HG03558 (cell line): ENCODE data around the gene ADARB2.
"Not testable (repeated sequence)": the region's sequence is repeated elsewhere in the genome, so short reads cannot be mapped to it uniquely, and the experiment has no call there.

Source experiments
- ATAC-seq: cut with Tn5 transposase; IDR thresholded peaks from one replicate; pipeline ENCODE4 v1.9.1; 2021; ENCODE audit warnings: moderate number of reproducible peaks; ENCODE audit not compliant: unreplicated experiment; ENCODE audit errors: extremely low read depth

The ADARB2 gene

GRCh38 chr10:1419796-1420610 is 317.3 kb downstream of the ADARB2 start:
- no peak for ATAC-seq

GRCh38 chr10:1418031-1418550 is 319.2 kb downstream of the ADARB2 start:
- ATAC-seq, result no peak

GRCh38 chr10:1417574-1417973 is 319.8 kb downstream of the ADARB2 start:
- ATAC-seq, result no peak

GRCh38 chr10:1416456-1417037 is 320.8 kb downstream of the ADARB2 start:
- ATAC-seq, result no peak

- ATAC-seq, result no peak
Measured at GRCh38 chr10:1414893-1415292, 322.4 kb downstream of the ADARB2 start.

- ATAC-seq, result not testable (repeated sequence)
Measured at GRCh38 chr10:1414346-1414745, 323.0 kb downstream of the ADARB2 start.

- ATAC-seq, result no peak
Measured at GRCh38 chr10:1413823-1414222, 323.5 kb downstream of the ADARB2 start.

- no peak for ATAC-seq
Measured at GRCh38 chr10:1413256-1413655, 324.1 kb downstream of the ADARB2 start.

- no peak for ATAC-seq
Measured at GRCh38 chr10:1412531-1413189, 324.7 kb downstream of the ADARB2 start.

GRCh38 chr10:1411956-1412355 is 325.4 kb downstream of the ADARB2 start:
- no peak for ATAC-seq

GRCh38 chr10:1411451-1411850 is 325.9 kb downstream of the ADARB2 start:
- no peak for ATAC-seq

GRCh38 chr10:1410469-1411395 is 326.6 kb downstream of the ADARB2 start:
- no peak for ATAC-seq

GRCh38 chr10:1410032-1410431 is 327.3 kb downstream of the ADARB2 start:
- ATAC-seq, result no peak

GRCh38 chr10:1409392-1409791 is 327.9 kb downstream of the ADARB2 start:
- no peak for ATAC-seq

GRCh38 chr10:1408651-1409367 is 328.5 kb downstream of the ADARB2 start:
- ATAC-seq, result no peak

- no peak for ATAC-seq
Measured at GRCh38 chr10:1406967-1407945, 330.1 kb downstream of the ADARB2 start.

GRCh38 chr10:1406132-1406966 is 331.0 kb downstream of the ADARB2 start:
- ATAC-seq, result no peak
